Measurements from ENCODE around the gene SETD1A. TPM values are rescaled to one million over a fixed set of nuclear protein-coding genes. Genes with fewer than 3 reads are reported as not detected.

Gene SETD1A
- total and polyA plus RNA-seq, 9 of the 15 experiments (the other 6 are each of a cell fraction or from before 2014, with no cell fraction given) = 0.08 to 36.0 (median 4.2) TPM

DNA sequence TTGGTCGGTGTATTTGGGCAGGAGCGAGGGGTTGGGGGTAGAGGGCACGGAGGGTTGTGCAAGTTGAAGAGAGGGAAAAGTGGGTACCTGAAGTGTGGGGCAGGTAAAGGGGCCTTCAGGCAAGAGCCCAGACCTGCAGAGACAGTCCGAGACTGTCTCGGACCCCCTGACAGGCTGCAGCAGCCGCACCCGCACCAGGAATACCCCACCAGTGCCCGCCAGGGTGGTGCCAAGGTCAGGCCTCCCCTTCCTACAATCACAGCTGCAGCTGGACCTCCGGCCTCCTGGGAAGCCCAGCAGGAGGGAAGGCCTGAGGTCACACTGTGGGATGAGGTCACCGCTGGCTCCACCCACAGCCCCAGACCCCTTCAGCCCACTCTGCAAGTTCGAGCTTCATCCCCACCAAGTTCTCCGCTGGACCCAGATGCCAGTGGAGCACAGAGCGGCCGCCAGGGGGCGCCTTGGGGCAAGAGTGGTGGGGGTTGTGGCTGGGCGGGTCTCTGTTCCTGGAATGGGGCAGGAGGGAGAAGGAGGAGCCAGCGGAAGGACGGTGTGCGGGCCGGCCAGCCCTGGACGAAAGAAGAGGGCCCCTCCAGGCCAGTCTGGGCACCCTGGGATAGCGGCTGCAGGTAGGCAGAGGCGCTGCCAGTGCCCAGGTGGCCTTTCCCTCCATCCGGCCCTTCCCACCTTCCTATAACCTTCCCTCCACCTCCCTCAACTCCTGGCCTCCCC, 27.3 kb downstream of the SETD1A start, which contains the start of gene HSD3B7 (continued):
- TF ChIP-seq BRCA1 (IDR thresholded peaks at IDR 0.05) = no peak
- TF ChIP-seq BRCA1 (CRISPR knock-in tag; IDR thresholded peaks at IDR 0.05) = no peak
- TF ChIP-seq TEAD4 (IDR thresholded peaks at IDR 0.05; ENCODE audit: low read length) = peak; percentile 12; the same call in 1 of the 2 replicates
- TF ChIP-seq TEAD4 (CRISPR knock-in tag; IDR thresholded peaks at IDR 0.05; ENCODE audit: borderline replicate concordance) = no peak
- TF ChIP-seq TAF7 (tag; IDR thresholded peaks at IDR 0.05) = peak; percentile 35; the same call in 1 of the 2 replicates
- peak; percentile 62; the same call in 1 of the 2 replicates for TF ChIP-seq HNRNPL (IDR thresholded peaks at IDR 0.05; ENCODE audit: low read depth, low read length)
- no peak for TF ChIP-seq MECOM (CRISPR knock-in tag; IDR thresholded peaks at IDR 0.05)
- TF ChIP-seq RFX7 (CRISPR knock-in tag; IDR thresholded peaks at IDR 0.05) = no peak
- TF ChIP-seq, protein P1, sequence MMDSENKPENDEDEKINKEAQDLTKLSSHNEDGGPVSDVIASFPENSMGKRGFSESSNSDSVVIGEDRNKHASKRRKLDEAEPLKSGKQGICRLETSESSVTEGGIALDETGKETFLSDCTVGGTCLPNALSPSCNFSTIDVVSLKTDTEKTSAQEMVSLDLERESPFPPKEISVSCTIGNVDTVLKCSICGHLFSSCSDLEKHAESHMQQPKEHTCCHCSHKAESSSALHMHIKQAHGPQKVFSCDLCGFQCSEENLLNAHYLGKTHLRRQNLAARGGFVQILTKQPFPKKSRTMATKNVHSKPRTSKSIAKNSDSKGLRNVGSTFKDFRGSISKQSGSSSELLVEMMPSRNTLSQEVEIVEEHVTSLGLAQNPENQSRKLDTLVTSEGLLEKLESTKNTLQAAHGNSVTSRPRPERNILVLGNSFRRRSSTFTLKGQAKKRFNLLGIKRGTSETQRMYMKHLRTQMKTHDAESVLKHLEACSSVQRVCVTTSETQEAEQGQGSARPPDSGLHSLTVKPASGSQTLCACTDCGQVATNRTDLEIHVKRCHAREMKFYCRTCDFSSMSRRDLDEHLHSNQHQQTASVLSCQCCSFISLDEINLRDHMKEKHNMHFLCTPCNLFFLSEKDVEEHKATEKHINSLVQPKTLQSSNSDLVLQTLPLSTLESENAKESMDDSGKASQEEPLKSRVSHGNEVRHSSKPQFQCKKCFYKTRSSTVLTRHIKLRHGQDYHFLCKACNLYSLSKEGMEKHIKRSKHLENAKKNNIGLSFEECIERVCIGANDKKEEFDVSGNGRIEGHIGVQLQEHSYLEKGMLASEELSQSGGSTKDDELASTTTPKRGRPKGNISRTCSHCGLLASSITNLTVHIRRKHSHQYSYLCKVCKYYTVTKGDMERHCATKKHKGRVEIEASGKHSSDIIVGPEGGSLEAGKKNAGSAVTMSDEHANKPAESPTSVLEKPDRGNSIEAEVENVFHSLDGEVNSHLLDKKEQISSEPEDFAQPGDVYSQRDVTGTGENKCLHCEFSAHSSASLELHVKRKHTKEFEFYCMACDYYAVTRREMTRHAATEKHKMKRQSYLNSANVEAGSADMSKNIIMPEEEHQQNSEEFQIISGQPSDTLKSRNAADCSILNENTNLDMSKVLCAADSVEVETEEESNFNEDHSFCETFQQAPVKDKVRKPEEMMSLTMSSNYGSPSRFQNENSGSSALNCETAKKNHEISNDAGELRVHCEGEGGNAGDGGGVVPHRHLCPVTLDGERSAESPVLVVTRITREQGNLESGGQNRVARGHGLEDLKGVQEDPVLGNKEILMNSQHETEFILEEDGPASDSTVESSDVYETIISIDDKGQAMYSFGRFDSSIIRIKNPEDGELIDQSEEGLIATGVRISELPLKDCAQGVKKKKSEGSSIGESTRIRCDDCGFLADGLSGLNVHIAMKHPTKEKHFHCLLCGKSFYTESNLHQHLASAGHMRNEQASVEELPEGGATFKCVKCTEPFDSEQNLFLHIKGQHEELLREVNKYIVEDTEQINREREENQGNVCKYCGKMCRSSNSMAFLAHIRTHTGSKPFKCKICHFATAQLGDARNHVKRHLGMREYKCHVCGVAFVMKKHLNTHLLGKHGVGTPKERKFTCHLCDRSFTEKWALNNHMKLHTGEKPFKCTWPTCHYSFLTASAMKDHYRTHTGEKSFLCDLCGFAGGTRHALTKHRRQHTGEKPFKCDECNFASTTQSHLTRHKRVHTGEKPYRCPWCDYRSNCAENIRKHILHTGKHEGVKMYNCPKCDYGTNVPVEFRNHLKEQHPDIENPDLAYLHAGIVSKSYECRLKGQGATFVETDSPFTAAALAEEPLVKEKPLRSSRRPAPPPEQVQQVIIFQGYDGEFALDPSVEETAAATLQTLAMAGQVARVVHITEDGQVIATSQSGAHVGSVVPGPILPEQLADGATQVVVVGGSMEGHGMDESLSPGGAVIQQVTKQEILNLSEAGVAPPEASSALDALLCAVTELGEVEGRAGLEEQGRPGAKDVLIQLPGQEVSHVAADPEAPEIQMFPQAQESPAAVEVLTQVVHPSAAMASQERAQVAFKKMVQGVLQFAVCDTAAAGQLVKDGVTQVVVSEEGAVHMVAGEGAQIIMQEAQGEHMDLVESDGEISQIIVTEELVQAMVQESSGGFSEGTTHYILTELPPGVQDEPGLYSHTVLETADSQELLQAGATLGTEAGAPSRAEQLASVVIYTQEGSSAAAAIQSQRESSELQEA (IDR thresholded peaks at IDR 0.05; ENCODE audit: low read depth) = peak; percentile 84
- TF ChIP-seq SIRT6 (IDR thresholded peaks at IDR 0.05; ENCODE audit: low read depth, low read length) = no peak
